Astrocyte (in vitro differentiated cells and primary cell): ENCODE measurements around the gene DPH5.

Source experiments
- EZH2 ChIP-seq: IDR thresholded peaks from 2 replicates; pipeline ENCODE4 v1.6.1; 2012; ENCODE audit warnings: mild to moderate bottlenecking, low read length, inconsistent platforms; ENCODE audit not compliant: insufficient read depth
- TF ChIP-seq, protein P1 (sequence below): IDR thresholded peaks from 2 replicates; pipeline ENCODE4 v1.5.1; 2011; ENCODE audit warnings: low read depth, mild to moderate bottlenecking, inconsistent platforms, low read length, moderate library complexity; ENCODE audit not compliant: insufficient read depth

- TF ChIP-seq, protein P1, sequence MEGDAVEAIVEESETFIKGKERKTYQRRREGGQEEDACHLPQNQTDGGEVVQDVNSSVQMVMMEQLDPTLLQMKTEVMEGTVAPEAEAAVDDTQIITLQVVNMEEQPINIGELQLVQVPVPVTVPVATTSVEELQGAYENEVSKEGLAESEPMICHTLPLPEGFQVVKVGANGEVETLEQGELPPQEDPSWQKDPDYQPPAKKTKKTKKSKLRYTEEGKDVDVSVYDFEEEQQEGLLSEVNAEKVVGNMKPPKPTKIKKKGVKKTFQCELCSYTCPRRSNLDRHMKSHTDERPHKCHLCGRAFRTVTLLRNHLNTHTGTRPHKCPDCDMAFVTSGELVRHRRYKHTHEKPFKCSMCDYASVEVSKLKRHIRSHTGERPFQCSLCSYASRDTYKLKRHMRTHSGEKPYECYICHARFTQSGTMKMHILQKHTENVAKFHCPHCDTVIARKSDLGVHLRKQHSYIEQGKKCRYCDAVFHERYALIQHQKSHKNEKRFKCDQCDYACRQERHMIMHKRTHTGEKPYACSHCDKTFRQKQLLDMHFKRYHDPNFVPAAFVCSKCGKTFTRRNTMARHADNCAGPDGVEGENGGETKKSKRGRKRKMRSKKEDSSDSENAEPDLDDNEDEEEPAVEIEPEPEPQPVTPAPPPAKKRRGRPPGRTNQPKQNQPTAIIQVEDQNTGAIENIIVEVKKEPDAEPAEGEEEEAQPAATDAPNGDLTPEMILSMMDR = no peak
- TF ChIP-seq EZH2 = no peak
These were observed 45.9 kb upstream of the DPH5 start for GRCh38 chr1:101071470-101071891.
